ENCODE measurements around the gene LRP6. TPM values are rescaled to one million over a fixed set of nuclear protein-coding genes. Genes with fewer than 3 reads are reported as not detected.

LRP6 gene
- total RNA-seq, 1 experiment from 2014 or later = 72.8 TPM

- TF ChIP-seq USF2 (CRISPR knock-in tag; IDR thresholded peaks at IDR 0.05) (no peak), NFYB (CRISPR knock-in tag; conservative IDR thresholded peaks at IDR 0.05; ENCODE audit: low read depth) (no peak), ZNF423 (CRISPR knock-in tag; IDR thresholded peaks at IDR 0.05) (no peak), GRHL2 (CRISPR knock-in tag; IDR thresholded peaks at IDR 0.05; ENCODE audit: insufficient replicate concordance, severe bottlenecking) (no peak)
- TF ChIP-seq, protein P1, sequence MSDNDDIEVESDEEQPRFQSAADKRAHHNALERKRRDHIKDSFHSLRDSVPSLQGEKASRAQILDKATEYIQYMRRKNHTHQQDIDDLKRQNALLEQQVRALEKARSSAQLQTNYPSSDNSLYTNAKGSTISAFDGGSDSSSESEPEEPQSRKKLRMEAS (CRISPR knock-in tag; IDR thresholded peaks at IDR 0.05) = no peak
Measured at GRCh38 chr12:12201274-12201758, 65.5 kb downstream of the LRP6 start (continued).

GRCh38 chr12:12200363-12200762 is 66.5 kb downstream of the LRP6 start:
- Mint-ChIP-seq H3K4me3 (no peak overlapping the region), H3K27me3 (ENCODE audit: low read depth) (no peaks in the 10 kb centered on the region), H3K4me1 (peaks cover 7% of the 10 kb centered on the region), H3K27ac (no peak overlapping the region), H3K36me3 (peaks cover 38% of the 10 kb centered on the region), H3K9me3 (peaks cover 13% of the 10 kb centered on the region)
- ATAC-seq (no peak), DNase-seq (ENCODE audit: low spot score) (no peak)
- TF ChIP-seq, protein P2, sequence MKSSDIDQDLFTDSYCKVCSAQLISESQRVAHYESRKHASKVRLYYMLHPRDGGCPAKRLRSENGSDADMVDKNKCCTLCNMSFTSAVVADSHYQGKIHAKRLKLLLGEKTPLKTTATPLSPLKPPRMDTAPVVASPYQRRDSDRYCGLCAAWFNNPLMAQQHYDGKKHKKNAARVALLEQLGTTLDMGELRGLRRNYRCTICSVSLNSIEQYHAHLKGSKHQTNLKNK (CRISPR knock-in tag; IDR thresholded peaks at IDR 0.05) = no peak
- TF ChIP-seq MYBL2 (CRISPR knock-in tag; IDR thresholded peaks at IDR 0.05) (no peak), MXD4 (CRISPR knock-in tag; IDR thresholded peaks at IDR 0.05; ENCODE audit: borderline replicate concordance) (no peak), ESRRA (CRISPR knock-in tag; IDR thresholded peaks at IDR 0.05; ENCODE audit: borderline replicate concordance) (no peak), ZBTB21 (CRISPR knock-in tag; IDR thresholded peaks at IDR 0.05; ENCODE audit: borderline replicate concordance) (no peak), SOX15 (CRISPR knock-in tag; IDR thresholded peaks at IDR 0.05) (no peak), NFE2L1 (CRISPR knock-in tag; IDR thresholded peaks at IDR 0.05) (no peak), GTF2I (CRISPR knock-in tag; conservative IDR thresholded peaks at IDR 0.05) (no peak), ZNF671 (CRISPR knock-in tag; IDR thresholded peaks at IDR 0.05) (no peak), OVOL2 (CRISPR knock-in tag; IDR thresholded peaks at IDR 0.05; ENCODE audit: borderline replicate concordance) (no peak)
- ChIA-PET POLR2A (no interaction called here), CTCF (no interaction called here)

DNA sequence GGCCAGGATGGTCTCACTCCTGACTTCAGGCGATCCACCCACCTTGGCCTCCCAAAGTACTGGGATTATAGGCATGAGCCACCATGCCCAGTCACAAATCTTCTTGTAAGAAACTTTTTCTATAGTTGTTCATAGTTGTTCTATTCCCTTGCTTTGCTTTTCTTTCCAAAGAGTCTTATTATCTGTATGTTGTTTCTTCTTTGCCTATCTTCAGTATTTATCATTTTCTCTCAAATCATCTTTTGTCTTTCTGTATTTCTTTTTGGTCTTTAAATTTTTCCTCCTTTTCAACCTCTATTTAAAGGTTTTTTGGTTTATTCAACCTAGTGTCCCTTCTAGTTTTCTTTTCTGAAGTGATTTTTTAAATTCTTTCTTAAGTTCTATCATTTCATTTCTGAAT is 68.7 kb downstream of the LRP6 start:
- Mint-ChIP-seq H3K9me3 (peaks cover 13% of the 10 kb centered on the region), H3K27me3 (ENCODE audit: low read depth) (no peaks in the 10 kb centered on the region), H3K27ac (no peak overlapping the region), H3K4me3 (no peak overlapping the region), H3K4me1 (no peaks in the 10 kb centered on the region), H3K36me3 (peaks cover 38% of the 10 kb centered on the region)
- DNase-seq (ENCODE audit: low spot score) = no peak
- TF ChIP-seq ZNF121 (CRISPR knock-in tag; IDR thresholded peaks at IDR 0.05) (no peak), CBFB (CRISPR knock-in tag; IDR thresholded peaks at IDR 0.05; ENCODE audit: low read depth) (no peak), FOXK1 (CRISPR knock-in tag; IDR thresholded peaks at IDR 0.05) (no peak)
- POLR2A ChIA-PET = interaction anchor here (0.6 kb wide), 1 partner anchor 625 kb away, joined by 7 read pairs; no protein-coding TSS in a partner anchor
- CTCF ChIA-PET = no interaction called here
- no peak for ATAC-seq

DNA sequence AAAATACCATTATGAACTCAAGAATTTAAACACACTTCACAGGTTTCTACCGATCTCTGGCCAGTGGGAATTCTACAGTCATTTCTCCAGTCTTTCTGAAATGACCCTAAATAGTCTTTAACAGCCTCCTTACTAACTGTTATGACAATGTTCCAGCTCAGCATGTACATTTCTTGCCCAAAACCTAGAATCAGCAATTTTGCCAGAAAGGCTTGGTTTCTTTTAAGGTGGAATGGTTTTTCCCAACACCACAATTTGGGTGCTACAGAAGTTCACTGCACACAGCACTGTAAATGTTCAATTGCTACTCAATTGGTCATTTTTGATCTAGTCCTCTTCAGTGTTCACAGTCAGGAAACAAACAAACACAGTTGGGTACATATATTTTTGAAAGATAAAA is 69.7 kb downstream of the LRP6 start:
- Mint-ChIP-seq H3K9me3 (peaks cover 13% of the 10 kb centered on the region), H3K4me3 (no peak overlapping the region), H3K4me1 (no peaks in the 10 kb centered on the region), H3K36me3 (peaks cover 31% of the 10 kb centered on the region), H3K27me3 (ENCODE audit: low read depth) (no peaks in the 10 kb centered on the region), H3K27ac (no peak overlapping the region)
- DNase-seq (ENCODE audit: low spot score) (no peak), ATAC-seq (no peak)
- CTCF ChIA-PET = no interaction called here
- POLR2A ChIA-PET = no interaction called here
- no peak for TF ChIP-seq ERG (CRISPR knock-in tag; IDR thresholded peaks at IDR 0.05)

Measured in WTC11 (cell line).